HG03159 (cell line): ENCODE data around the gene CSF1.

Source experiments
- ATAC-seq: cut with Tn5 transposase; IDR thresholded peaks from one replicate; pipeline ENCODE4 v1.9.1; 2021; ENCODE audit warnings: mild to moderate bottlenecking, moderate library complexity; ENCODE audit not compliant: unreplicated experiment

The CSF1 gene

GRCh38 chr1:109974191-109974590 lies 63.5 kb downstream of the CSF1 start:
- ATAC-seq, result no peak

GRCh38 chr1:109975718-109976117 lies 65.1 kb downstream of the CSF1 start:
- ATAC-seq, result no peak

GRCh38 chr1:109976762-109977161 lies 66.1 kb downstream of the CSF1 start:
- no peak for ATAC-seq

GRCh38 chr1:109977225-109977624 lies 66.6 kb downstream of the CSF1 start:
- ATAC-seq, result no peak

- no peak for ATAC-seq
Measured at GRCh38 chr1:109977657-109978378, 67.2 kb downstream of the CSF1 start.

GRCh38 chr1:109978761-109979488 lies 68.3 kb downstream of the CSF1 start:
- ATAC-seq, result no peak

GRCh38 chr1:109979489-109980091 lies 68.9 kb downstream of the CSF1 start:
- no peak for ATAC-seq
